ENCODE results near the gene ATP2B2. TPM values are rescaled to one million over a fixed set of nuclear protein-coding genes. Genes with fewer than 3 reads are reported as not detected.

ATP2B2 gene
- total and polyA plus RNA-seq, 2 experiments from 2014 or later, result 0.42 to 0.63 TPM

DNA sequence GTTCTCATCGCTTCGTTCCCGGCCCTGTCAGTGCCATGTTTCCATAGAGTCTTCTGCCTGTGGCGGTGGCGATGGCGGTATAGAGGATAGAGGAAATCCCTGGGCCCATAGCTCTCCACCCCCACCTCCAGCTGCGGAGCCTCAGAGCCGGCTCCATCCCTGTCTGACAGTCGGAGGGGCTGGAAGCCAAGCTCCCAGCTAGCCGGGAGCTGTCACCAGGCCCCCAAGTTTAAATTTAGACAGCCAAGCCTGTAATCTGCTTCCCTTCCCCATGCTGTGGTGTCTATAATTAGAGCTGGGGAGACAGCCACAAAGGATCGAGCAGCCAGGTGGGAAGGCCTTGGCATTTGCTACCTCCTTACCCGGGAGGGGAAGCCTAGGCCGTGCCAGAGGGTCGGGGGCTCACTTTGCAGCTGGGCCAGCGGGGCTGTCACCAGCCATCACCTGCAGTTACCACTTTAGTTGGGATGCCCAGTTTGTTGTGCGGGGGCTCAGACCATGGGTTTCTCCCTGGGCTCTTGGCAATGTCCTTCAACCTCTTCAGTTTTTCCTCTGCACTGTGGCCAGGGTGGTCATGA lies 128.1 kb downstream of the ATP2B2 start:
- Mint-ChIP-seq H3K4me3 (no peak overlapping the region), H3K27me3 (ENCODE audit: insufficient read depth, low read depth, poor library complexity) (peaks cover 8% of the 10 kb centered on the region), H3K9me3 (no peaks in the 10 kb centered on the region), H3K36me3 (ENCODE audit: low read depth) (no peaks in the 10 kb centered on the region), H3K27ac (no peak overlapping the region), H3K4me1 (peaks cover 28% of the 10 kb centered on the region)
- Histone ChIP-seq H3K27me3 (ENCODE audit: insufficient read depth) (no peaks in the 10 kb centered on the region), H3K79me2 (replicated peaks; ENCODE audit: insufficient read depth) (no peaks in the 10 kb centered on the region), H3F3A (replicated peaks; ENCODE audit: low read depth) (no peaks in the 10 kb centered on the region), H3K9me2 (ENCODE audit: insufficient read depth) (no peaks in the 10 kb centered on the region), H2AFZ (no peak overlapping the region), H4K20me1 (replicated peaks; ENCODE audit: insufficient read depth) (no peaks in the 10 kb centered on the region), H3K36me3 (ENCODE audit: insufficient read depth) (no peaks in the 10 kb centered on the region), H3K4me1 (ENCODE audit: insufficient read depth) (no peaks in the 10 kb centered on the region), H3K4me3 (no peak overlapping the region), H3K27ac (ENCODE audit: low read depth) (no peak overlapping the region), H3K4me2 (no peak overlapping the region)
- no peak for ATAC-seq
- TF ChIP-seq ZNF462 (CRISPR knock-in tag; IDR thresholded peaks at IDR 0.05), result no peak
- TF ChIP-seq EZH2 (IDR thresholded peaks at IDR 0.05; ENCODE audit: low read depth, unreplicated experiment), result no peak
- no peak for TF ChIP-seq ZNF331 (CRISPR knock-in tag; IDR thresholded peaks at IDR 0.05; ENCODE audit: low read depth)
- TF ChIP-seq, protein P1, sequence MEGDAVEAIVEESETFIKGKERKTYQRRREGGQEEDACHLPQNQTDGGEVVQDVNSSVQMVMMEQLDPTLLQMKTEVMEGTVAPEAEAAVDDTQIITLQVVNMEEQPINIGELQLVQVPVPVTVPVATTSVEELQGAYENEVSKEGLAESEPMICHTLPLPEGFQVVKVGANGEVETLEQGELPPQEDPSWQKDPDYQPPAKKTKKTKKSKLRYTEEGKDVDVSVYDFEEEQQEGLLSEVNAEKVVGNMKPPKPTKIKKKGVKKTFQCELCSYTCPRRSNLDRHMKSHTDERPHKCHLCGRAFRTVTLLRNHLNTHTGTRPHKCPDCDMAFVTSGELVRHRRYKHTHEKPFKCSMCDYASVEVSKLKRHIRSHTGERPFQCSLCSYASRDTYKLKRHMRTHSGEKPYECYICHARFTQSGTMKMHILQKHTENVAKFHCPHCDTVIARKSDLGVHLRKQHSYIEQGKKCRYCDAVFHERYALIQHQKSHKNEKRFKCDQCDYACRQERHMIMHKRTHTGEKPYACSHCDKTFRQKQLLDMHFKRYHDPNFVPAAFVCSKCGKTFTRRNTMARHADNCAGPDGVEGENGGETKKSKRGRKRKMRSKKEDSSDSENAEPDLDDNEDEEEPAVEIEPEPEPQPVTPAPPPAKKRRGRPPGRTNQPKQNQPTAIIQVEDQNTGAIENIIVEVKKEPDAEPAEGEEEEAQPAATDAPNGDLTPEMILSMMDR (conservative IDR thresholded peaks at IDR 0.05; ENCODE audit: low read depth in 2 of 2), result no peak
- TF ChIP-seq STAT1 (IDR thresholded peaks at IDR 0.05; ENCODE audit: unreplicated experiment), result no peak
- no peak for TF ChIP-seq CREB1 (CRISPR knock-in tag; IDR thresholded peaks at IDR 0.05; ENCODE audit: low read depth)
- TF ChIP-seq JUNB (IDR thresholded peaks at IDR 0.05; ENCODE audit: unreplicated experiment), result no peak
- no peak for TF ChIP-seq NANOG (IDR thresholded peaks at IDR 0.05; ENCODE audit: borderline replicate concordance)
- no peak for TF ChIP-seq POLR2AphosphoS5 (IDR thresholded peaks at IDR 0.05; ENCODE audit: low read depth)
- no peak for TF ChIP-seq ZNF114 (CRISPR knock-in tag; IDR thresholded peaks at IDR 0.05)
- TF ChIP-seq, protein P2, sequence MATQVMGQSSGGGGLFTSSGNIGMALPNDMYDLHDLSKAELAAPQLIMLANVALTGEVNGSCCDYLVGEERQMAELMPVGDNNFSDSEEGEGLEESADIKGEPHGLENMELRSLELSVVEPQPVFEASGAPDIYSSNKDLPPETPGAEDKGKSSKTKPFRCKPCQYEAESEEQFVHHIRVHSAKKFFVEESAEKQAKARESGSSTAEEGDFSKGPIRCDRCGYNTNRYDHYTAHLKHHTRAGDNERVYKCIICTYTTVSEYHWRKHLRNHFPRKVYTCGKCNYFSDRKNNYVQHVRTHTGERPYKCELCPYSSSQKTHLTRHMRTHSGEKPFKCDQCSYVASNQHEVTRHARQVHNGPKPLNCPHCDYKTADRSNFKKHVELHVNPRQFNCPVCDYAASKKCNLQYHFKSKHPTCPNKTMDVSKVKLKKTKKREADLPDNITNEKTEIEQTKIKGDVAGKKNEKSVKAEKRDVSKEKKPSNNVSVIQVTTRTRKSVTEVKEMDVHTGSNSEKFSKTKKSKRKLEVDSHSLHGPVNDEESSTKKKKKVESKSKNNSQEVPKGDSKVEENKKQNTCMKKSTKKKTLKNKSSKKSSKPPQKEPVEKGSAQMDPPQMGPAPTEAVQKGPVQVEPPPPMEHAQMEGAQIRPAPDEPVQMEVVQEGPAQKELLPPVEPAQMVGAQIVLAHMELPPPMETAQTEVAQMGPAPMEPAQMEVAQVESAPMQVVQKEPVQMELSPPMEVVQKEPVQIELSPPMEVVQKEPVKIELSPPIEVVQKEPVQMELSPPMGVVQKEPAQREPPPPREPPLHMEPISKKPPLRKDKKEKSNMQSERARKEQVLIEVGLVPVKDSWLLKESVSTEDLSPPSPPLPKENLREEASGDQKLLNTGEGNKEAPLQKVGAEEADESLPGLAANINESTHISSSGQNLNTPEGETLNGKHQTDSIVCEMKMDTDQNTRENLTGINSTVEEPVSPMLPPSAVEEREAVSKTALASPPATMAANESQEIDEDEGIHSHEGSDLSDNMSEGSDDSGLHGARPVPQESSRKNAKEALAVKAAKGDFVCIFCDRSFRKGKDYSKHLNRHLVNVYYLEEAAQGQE (IDR thresholded peaks at IDR 0.05; ENCODE audit: unreplicated experiment), result no peak
- DNase-seq (ENCODE audit: low spot score), result no peak

All from GM23338 (cell line).